ENCODE measurements around the gene CD300LB.

Gene CD300LB

DNA sequence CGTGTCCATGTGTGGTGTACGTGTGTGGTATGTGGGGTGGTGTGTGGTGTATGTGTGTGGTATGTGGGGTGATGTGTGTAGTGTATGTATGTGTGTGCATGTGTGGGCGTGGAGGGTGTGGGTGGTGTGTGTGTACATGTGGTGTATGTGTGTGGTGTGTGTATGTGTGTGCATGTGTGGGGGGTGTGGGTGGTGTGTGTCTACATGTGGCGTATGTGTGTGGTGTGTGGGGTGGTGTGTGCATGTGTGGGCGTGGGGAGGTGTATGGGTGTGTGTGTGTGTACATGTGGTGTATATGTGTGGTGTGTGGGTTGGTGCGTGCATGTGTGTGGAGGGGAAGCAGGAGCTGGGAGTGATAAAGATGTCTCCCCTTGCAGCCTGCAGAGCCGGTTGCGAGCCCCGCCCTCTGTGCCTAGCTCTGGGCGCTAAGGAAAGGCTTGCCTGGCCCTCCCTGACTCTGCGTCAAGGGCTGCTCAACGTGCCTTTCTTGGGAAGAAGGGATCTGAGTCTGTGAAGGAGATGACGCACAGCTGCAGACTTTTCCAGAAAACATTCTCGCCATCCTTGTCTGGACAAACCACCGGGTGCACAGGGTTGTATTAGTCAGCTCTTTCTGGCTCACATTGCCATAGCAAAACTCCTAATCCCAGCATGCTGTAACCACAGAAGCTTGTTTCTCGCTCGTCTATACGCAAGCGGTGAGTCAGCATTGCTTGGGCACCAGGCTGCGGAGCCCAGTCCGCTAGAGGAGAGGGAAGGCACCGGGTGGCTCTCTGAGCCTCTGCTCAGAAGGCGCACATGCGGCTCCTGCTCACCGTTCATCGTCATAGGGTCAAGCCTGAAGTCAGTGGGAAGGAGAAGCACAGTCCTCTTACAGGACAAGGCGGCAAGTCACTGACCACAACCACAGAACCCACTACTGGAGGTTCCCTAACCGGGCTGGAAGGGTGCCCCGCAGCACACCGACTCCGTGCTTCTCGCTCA lies 38.0 kb upstream of the CD300LB start:
- H2AFZ ChIP-seq (ENCODE audit: low read depth, low read length, severe bottlenecking) = no peak overlapping the region
- H3K4me3 ChIP-seq (ENCODE audit: insufficient read depth, low read length, poor library complexity, severe bottlenecking) = no peak overlapping the region
- H3K79me2 ChIP-seq (ENCODE audit: insufficient read depth, low read length) = no peaks in the 10 kb centered on the region
- no peak overlapping the region for H3K4me2 ChIP-seq (ENCODE audit: low read depth, low read length, poor library complexity, severe bottlenecking)
- no peaks in the 10 kb centered on the region for H4K20me1 ChIP-seq (ENCODE audit: low read depth, low read length)
- no peak overlapping the region for H3K9ac ChIP-seq (ENCODE audit: low read length)
- H3F3A ChIP-seq (ENCODE audit: insufficient read depth) = no peaks in the 10 kb centered on the region
- no peaks in the 10 kb centered on the region; the same call in 1 of the 2 replicates for H3K27me3 ChIP-seq (ENCODE audit: low read length)
- H3K27ac ChIP-seq (ENCODE audit: low read depth, low read length) = no peak overlapping the region
- H3K9me2 ChIP-seq (replicated peaks; ENCODE audit: insufficient read depth, low read length) = no peaks in the 10 kb centered on the region
- TF ChIP-seq, protein P1, sequence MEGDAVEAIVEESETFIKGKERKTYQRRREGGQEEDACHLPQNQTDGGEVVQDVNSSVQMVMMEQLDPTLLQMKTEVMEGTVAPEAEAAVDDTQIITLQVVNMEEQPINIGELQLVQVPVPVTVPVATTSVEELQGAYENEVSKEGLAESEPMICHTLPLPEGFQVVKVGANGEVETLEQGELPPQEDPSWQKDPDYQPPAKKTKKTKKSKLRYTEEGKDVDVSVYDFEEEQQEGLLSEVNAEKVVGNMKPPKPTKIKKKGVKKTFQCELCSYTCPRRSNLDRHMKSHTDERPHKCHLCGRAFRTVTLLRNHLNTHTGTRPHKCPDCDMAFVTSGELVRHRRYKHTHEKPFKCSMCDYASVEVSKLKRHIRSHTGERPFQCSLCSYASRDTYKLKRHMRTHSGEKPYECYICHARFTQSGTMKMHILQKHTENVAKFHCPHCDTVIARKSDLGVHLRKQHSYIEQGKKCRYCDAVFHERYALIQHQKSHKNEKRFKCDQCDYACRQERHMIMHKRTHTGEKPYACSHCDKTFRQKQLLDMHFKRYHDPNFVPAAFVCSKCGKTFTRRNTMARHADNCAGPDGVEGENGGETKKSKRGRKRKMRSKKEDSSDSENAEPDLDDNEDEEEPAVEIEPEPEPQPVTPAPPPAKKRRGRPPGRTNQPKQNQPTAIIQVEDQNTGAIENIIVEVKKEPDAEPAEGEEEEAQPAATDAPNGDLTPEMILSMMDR (IDR thresholded peaks at IDR 0.05; ENCODE audit: insufficient read depth, low read length, poor library complexity, severe bottlenecking) = no peak
- TF ChIP-seq EZH2phosphoT487 (conservative IDR thresholded peaks at IDR 0.05; ENCODE audit: low read length) = no peak
- H3K9me3 ChIP-seq (ENCODE audit: insufficient read depth, low read length) = no peaks in the 10 kb centered on the region
- H3K36me3 ChIP-seq (ENCODE audit: low read length) = no peaks in the 10 kb centered on the region

DNA sequence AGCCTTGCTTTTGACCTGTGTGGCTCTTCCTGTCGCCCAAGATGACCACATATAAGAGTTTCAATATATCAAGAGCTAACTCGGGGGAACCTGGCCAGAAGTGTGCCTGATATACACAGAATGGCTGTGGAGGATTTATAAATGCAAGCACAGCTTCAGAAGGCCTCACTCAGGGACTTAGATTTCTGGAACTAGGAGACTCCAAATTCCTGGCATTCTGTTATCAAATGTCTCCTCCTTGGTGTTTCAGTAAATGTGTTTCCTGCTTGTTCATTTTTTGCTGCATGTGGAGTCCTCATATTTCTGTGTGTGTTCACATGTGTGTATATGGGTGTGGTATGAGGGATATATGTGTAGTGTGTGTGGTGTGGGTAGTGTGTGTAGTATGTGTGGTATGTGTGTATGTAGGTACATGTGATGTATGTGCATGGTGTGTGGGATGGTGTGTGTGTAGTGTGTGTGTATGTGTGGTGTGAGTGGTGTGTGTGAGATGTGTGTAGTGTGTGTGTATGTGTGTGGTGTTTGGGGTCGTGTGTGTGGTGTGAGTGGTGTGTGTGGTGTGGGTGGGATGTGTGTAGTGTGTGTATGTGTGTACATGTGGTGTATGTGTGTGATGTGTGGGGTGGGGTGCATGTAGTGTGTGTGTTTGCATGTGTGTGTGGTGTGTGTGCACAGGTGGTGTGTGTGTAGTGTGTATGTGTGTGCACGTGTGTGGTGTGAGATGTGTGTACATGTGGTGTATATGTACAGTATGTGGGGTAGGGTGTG lies 37.0 kb upstream of the CD300LB start:
- Histone ChIP-seq H3K9me2 (replicated peaks; ENCODE audit: insufficient read depth, low read length) (no peaks in the 10 kb centered on the region), H3K36me3 (ENCODE audit: low read length) (no peaks in the 10 kb centered on the region), H3K4me3 (ENCODE audit: insufficient read depth, low read length, poor library complexity, severe bottlenecking) (no peak overlapping the region), H3K79me2 (ENCODE audit: insufficient read depth, low read length) (no peaks in the 10 kb centered on the region), H3K27ac (ENCODE audit: low read depth, low read length) (no peak overlapping the region), H3F3A (ENCODE audit: insufficient read depth) (no peaks in the 10 kb centered on the region), H3K9ac (ENCODE audit: low read length) (no peak overlapping the region), H3K9me3 (ENCODE audit: insufficient read depth, low read length) (no peaks in the 10 kb centered on the region), H3K27me3 (ENCODE audit: low read length) (no peaks in the 10 kb centered on the region; the same call in 1 of the 2 replicates), H3K4me2 (ENCODE audit: low read depth, low read length, poor library complexity, severe bottlenecking) (no peak overlapping the region), H2AFZ (ENCODE audit: low read depth, low read length, severe bottlenecking) (no peak overlapping the region), H4K20me1 (ENCODE audit: low read depth, low read length) (no peaks in the 10 kb centered on the region)
- TF ChIP-seq, protein P1 (IDR thresholded peaks at IDR 0.05; ENCODE audit: insufficient read depth, low read length, poor library complexity, severe bottlenecking) = no peak
- no peak for TF ChIP-seq EZH2phosphoT487 (conservative IDR thresholded peaks at IDR 0.05; ENCODE audit: low read length)

DNA sequence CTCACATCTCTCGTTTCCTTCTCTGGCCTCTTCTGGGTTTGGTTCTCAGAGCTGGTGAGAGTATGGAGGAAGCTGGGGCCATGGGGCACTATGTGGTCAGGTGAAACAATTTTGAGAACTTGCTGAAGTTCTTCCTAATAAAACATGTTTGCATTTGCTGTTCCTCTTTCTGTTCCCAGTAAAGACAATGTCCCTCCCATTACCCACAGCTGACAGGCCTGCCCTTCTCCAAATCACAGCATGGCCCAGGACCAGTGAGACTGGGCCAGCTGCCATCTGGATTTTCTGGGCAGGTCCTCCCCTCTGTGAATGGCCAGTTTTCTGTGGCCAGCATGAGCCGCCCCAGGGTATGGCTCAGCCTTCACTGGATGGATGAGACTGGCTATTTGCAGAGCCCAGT lies 36.1 kb upstream of the CD300LB start, which contains the start of gene CD300H:
TSS of gene CD300H (minus strand) at position 113 of the 400 bp plus-strand sequence.
- Histone ChIP-seq H3K9ac (ENCODE audit: low read length) (no peak within 1 kb of the TSS), H3K79me2 (ENCODE audit: insufficient read depth, low read length) (no peaks in the 10 kb centered on the region), H3F3A (ENCODE audit: insufficient read depth) (no peaks in the 10 kb centered on the region), H3K9me3 (ENCODE audit: insufficient read depth, low read length) (no peaks in the 10 kb centered on the region), H3K9me2 (replicated peaks; ENCODE audit: insufficient read depth, low read length) (no peaks in the 10 kb centered on the region), H3K36me3 (ENCODE audit: low read length) (no peaks in the 10 kb centered on the region), H3K4me2 (ENCODE audit: low read depth, low read length, poor library complexity, severe bottlenecking) (no peak within 1 kb of the TSS), H4K20me1 (ENCODE audit: low read depth, low read length) (no peaks in the 10 kb centered on the region), H3K4me3 (ENCODE audit: insufficient read depth, low read length, poor library complexity, severe bottlenecking) (no peak within 1 kb of the TSS), H3K27me3 (ENCODE audit: low read length) (no peaks in the 10 kb centered on the region; the same call in 1 of the 2 replicates), H2AFZ (ENCODE audit: low read depth, low read length, severe bottlenecking) (no peak within 1 kb of the TSS), H3K27ac (ENCODE audit: low read depth, low read length) (no peak within 1 kb of the TSS)
- no peak for TF ChIP-seq EZH2phosphoT487 (conservative IDR thresholded peaks at IDR 0.05; ENCODE audit: low read length)
- TF ChIP-seq, protein P1 (IDR thresholded peaks at IDR 0.05; ENCODE audit: insufficient read depth, low read length, poor library complexity, severe bottlenecking) = no peak

Measured in SU-DHL-6 (cell line).